ENCODE results near the gene GLRX. TPM values are rescaled to one million over a fixed set of nuclear protein-coding genes. Genes with fewer than 3 reads are reported as not detected.
"Not testable (repeated sequence)": the region's sequence is repeated elsewhere in the genome, so short reads cannot be mapped to it uniquely, and the experiment has no call there.

The GLRX gene
- total RNA-seq, 1 donor from 2014 or later = 139 TPM

DNA sequence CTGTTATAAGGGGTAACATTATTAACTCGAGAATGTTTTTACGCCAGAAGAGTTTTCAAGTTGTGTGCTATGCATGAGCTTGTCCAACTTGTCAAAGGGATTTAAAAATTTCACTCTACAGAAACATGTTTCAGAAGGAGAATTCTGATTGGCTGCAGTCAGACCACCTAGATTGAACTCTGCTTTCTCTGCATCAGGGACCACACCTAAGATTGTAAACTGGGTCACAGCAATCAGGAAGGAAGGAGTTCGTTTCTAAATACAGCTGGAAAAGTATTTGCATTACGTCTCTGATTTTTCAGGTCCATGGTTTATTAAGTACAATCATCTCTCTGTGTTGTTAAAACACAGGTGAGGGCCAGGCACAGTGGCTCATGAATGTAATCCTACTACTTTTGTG lies 5.8 kb downstream of the GLRX start:
- Histone ChIP-seq H3K4me3 (ENCODE audit: low read depth, low read length) (no peak overlapping the region), H3K27me3 (ENCODE audit: control insufficient read depth, insufficient read depth, low read length) (no peaks in the 10 kb centered on the region), H3K36me3 (ENCODE audit: control insufficient read depth, insufficient read depth, low read length) (no peaks in the 10 kb centered on the region)
- DNase-seq (ENCODE audit: low read depth) = no peak
- TF ChIP-seq, protein P1, sequence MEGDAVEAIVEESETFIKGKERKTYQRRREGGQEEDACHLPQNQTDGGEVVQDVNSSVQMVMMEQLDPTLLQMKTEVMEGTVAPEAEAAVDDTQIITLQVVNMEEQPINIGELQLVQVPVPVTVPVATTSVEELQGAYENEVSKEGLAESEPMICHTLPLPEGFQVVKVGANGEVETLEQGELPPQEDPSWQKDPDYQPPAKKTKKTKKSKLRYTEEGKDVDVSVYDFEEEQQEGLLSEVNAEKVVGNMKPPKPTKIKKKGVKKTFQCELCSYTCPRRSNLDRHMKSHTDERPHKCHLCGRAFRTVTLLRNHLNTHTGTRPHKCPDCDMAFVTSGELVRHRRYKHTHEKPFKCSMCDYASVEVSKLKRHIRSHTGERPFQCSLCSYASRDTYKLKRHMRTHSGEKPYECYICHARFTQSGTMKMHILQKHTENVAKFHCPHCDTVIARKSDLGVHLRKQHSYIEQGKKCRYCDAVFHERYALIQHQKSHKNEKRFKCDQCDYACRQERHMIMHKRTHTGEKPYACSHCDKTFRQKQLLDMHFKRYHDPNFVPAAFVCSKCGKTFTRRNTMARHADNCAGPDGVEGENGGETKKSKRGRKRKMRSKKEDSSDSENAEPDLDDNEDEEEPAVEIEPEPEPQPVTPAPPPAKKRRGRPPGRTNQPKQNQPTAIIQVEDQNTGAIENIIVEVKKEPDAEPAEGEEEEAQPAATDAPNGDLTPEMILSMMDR (IDR thresholded peaks at IDR 0.05; ENCODE audit: insufficient read depth, low read length, poor library complexity, severe bottlenecking) = no peak

- TF ChIP-seq, protein P1 (IDR thresholded peaks at IDR 0.05; ENCODE audit: insufficient read depth, low read length, poor library complexity, severe bottlenecking) = no peak
- Histone ChIP-seq H3K4me3 (ENCODE audit: low read depth, low read length) (no peak overlapping the region), H3K36me3 (ENCODE audit: control insufficient read depth, insufficient read depth, low read length) (no peaks in the 10 kb centered on the region), H3K27me3 (ENCODE audit: control insufficient read depth, insufficient read depth, low read length) (no peaks in the 10 kb centered on the region)
- DNase-seq (ENCODE audit: low read depth) = no peak
These were observed 6.2 kb downstream of the GLRX start for GRCh38 chr5:95816341-95816740.

GRCh38 chr5:95815155-95815729 lies 7.3 kb downstream of the GLRX start:
- TF ChIP-seq, protein P1 (IDR thresholded peaks at IDR 0.05; ENCODE audit: insufficient read depth, low read length, poor library complexity, severe bottlenecking) = no peak
- no peaks in the 10 kb centered on the region for H3K36me3 ChIP-seq (ENCODE audit: control insufficient read depth, insufficient read depth, low read length)
- no peak overlapping the region for H3K4me3 ChIP-seq (ENCODE audit: low read depth, low read length)
- H3K27me3 ChIP-seq (ENCODE audit: control insufficient read depth, insufficient read depth, low read length) = no peaks in the 10 kb centered on the region
- DNase-seq (ENCODE audit: low read depth) = no peak

DNA sequence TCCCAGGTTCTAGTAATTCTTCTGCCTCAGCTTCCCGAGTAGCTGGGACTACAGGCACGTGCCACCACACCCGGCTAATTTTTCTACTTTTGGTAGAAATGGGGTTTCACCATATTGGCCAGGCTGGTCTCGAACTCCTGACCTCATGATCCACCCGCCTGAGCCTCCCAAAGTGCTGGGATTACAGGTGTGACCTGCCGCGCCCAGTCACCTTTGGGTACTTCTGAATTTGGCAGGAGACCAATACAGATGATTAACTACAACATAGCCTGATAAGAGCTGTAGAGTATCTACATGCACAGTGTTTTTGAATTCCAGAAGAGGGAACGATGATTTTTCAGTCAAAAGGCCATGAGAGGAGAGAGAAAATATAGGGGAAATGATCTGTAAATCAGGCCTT lies 9.5 kb downstream of the GLRX start:
- H3K36me3 ChIP-seq (ENCODE audit: control insufficient read depth, insufficient read depth, low read length); H3K27me3 ChIP-seq (ENCODE audit: control insufficient read depth, insufficient read depth, low read length); DNase-seq (ENCODE audit: low read depth); H3K4me3 ChIP-seq (ENCODE audit: low read depth, low read length): not testable (repeated sequence)

GRCh38 chr5:95812074-95812471 lies 10.5 kb downstream of the GLRX start:
- Histone ChIP-seq H3K4me3 (ENCODE audit: low read depth, low read length) (no peak overlapping the region), H3K27me3 (ENCODE audit: control insufficient read depth, insufficient read depth, low read length) (no peaks in the 10 kb centered on the region), H3K36me3 (ENCODE audit: control insufficient read depth, insufficient read depth, low read length) (no peaks in the 10 kb centered on the region)
- TF ChIP-seq, protein P1 (IDR thresholded peaks at IDR 0.05; ENCODE audit: insufficient read depth, low read length, poor library complexity, severe bottlenecking) = no peak
- no peak for DNase-seq (ENCODE audit: low read depth)

DNA sequence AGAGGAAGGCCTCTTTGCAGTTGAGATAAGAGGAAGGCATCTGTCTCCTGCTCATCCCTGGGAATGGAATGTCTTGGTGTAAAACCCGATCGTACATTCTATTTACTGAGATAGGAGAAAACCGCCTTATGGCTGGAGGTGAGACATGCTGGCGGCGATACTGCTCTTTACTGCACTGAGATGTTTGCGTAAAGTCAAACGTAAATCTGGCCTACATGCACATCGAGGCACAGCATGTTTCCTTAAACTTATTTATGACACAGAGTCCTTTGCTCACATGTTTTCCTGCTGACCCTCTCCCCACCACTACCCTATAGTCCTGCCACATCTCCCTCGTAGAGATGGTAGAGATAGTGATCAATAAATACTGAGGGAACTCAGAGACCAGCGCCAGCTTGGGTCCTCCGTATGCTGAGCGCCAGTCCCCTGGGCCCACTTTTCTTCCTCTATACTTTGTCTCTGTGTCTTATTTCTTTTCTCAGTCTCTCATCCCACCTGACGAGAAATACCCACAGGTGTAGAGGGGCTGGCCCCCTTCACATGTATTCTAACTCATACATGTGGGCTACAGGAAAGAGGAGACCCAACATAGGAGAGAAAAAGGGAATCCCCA lies 11.0 kb downstream of the GLRX start:
- H3K4me3 ChIP-seq (ENCODE audit: low read depth, low read length); H3K36me3 ChIP-seq (ENCODE audit: control insufficient read depth, insufficient read depth, low read length); H3K27me3 ChIP-seq (ENCODE audit: control insufficient read depth, insufficient read depth, low read length); DNase-seq (ENCODE audit: low read depth): not testable (repeated sequence)

GRCh38 chr5:95811126-95811423 lies 11.5 kb downstream of the GLRX start:
- not testable (repeated sequence) for H3K4me3 ChIP-seq (ENCODE audit: low read depth, low read length)

More at GRCh38 chr5:95811126-95811423, 11.5 kb downstream of the GLRX start:
- H3K36me3 ChIP-seq (ENCODE audit: control insufficient read depth, insufficient read depth, low read length); H3K27me3 ChIP-seq (ENCODE audit: control insufficient read depth, insufficient read depth, low read length): not testable (repeated sequence)
- DNase-seq (ENCODE audit: low read depth) = peak; percentile 60

All from kidney epithelial cell (primary cell).